H1 (cell line): ENCODE measurements around the gene FOXL3. TPM values are rescaled to one million over a fixed set of nuclear protein-coding genes. Genes with fewer than 3 reads are reported as not detected.
A peak's percentile ranks its signal among the peaks of the same experiment; 100 is the strongest.

ENCODE experiments used
- CTCF ChIA-PET: fragments of 300-600 bp; sonication (Branson Sonifier 250); formaldehyde crosslinking; loops from one replicate; lab custom pipeline; 2021; ENCODE audit not compliant: partially characterized antibody; lab: Charles Lee
- POLR2A ChIA-PET: fragments of 300-600 bp; sonication (Branson Sonifier 250); formaldehyde crosslinking; loops from one replicate; lab custom pipeline; 2021; ENCODE audit warnings: inconsistent platforms; ENCODE audit not compliant: partially characterized antibody; lab: Charles Lee
- DNase-seq, 2 experiments: peaks; one replicate each; pipeline versions ENCODE4 v3.0.0 to v3.0.0-alpha.2; 2010 to 2022; ENCODE audit warnings: low spot score in 2 of 2, low read depth in 1 of 2, mixed read lengths in 1 of 2
- FAIRE-seq: peaks from 2 replicates; lab custom pipeline; 2011; peaks lifted over from hg19 to GRCh38; lab: Jason Lieb, UNC
- H2AFZ ChIP-seq: 2 replicates; pipeline ENCODE4 v1.8.1; 2012; ENCODE audit warnings: low read length, inconsistent platforms
- H2AK5ac ChIP-seq: 2 replicates; pipeline ENCODE4 v1.6.1; 2013; ENCODE audit warnings: low read depth, low read length
- H2BK120ac ChIP-seq: replicated peaks from 2 replicates; pipeline ENCODE3; 2013; ENCODE audit warnings: low read depth, low read length, inconsistent platforms
- H2BK12ac ChIP-seq: 2 replicates; pipeline ENCODE4 v1.6.1; 2013; ENCODE audit warnings: low read depth, low read length
- H2BK15ac ChIP-seq: 2 replicates; pipeline ENCODE4 v1.6.1; 2013; ENCODE audit warnings: low read length
- H2BK20ac ChIP-seq: 2 replicates; pipeline ENCODE4 v1.6.1; 2013; ENCODE audit warnings: low read length
- H2BK5ac ChIP-seq: 2 replicates; pipeline ENCODE4 v1.6.1; 2013; ENCODE audit warnings: low read depth, low read length
- H3K14ac ChIP-seq: 2 replicates; pipeline ENCODE4 v1.6.1; 2013; ENCODE audit warnings: inconsistent platforms; ENCODE audit not compliant: insufficient read length
- H3K18ac ChIP-seq: 2 replicates; pipeline ENCODE4 v1.6.1; 2013; ENCODE audit warnings: low read length; ENCODE audit errors: extremely low read depth
- H3K23ac ChIP-seq: 2 replicates; pipeline ENCODE4 v1.6.1; 2013; ENCODE audit warnings: inconsistent platforms; ENCODE audit not compliant: insufficient read length
- H3K23me2 ChIP-seq: 2 replicates; pipeline ENCODE4 v1.6.1; 2013; ENCODE audit warnings: low read depth, low read length
- H3K27ac ChIP-seq: 2 replicates; pipeline ENCODE4 v1.6.1; 2011; ENCODE audit warnings: low read depth, low read length, inconsistent platforms
- H3K27me3 ChIP-seq, 4 experiments: replicated peaks in 1 of 4; 1 replicate in 1 of 4; 2 replicates in 3 of 4; pipeline versions ENCODE4 v1.6.1 to v1.8.1; 2011 to 2013; ENCODE audit warnings: low read length in 3 of 4, mild to moderate bottlenecking in 3 of 4, inconsistent platforms in 2 of 4, mixed read lengths in 2 of 4, moderate library complexity in 1 of 4; ENCODE audit not compliant: control insufficient read depth in 3 of 4, insufficient read depth in 3 of 4; ENCODE audit errors: extremely low read depth in 1 of 4
- H3K36me3 ChIP-seq, 4 experiments: 2 replicates each; pipeline versions ENCODE4 v1.6.1 to v1.8.1; 2011 to 2013; ENCODE audit warnings: mild to moderate bottlenecking in 4 of 4, low read length in 3 of 4, moderate library complexity in 2 of 4, control low read depth in 1 of 4, inconsistent platforms in 1 of 4; ENCODE audit not compliant: insufficient read depth in 4 of 4, control insufficient read depth in 2 of 4
- H3K4ac ChIP-seq: replicated peaks from 2 replicates; pipeline ENCODE3; 2013; ENCODE audit warnings: low read length, low read depth, mixed read lengths, inconsistent platforms; ENCODE audit not compliant: insufficient read length
- H3K4me1 ChIP-seq, 4 experiments: replicated peaks in 1 of 4; 1 replicate in 1 of 4; 2 replicates in 3 of 4; pipeline versions ENCODE4 v1.6.1 to v1.8.1; 2011 to 2013; ENCODE audit warnings: low read length in 3 of 4, inconsistent platforms in 2 of 4, mixed read lengths in 1 of 4; ENCODE audit not compliant: insufficient read depth in 4 of 4, control insufficient read depth in 3 of 4
- H3K4me2 ChIP-seq, 2 experiments: 2 replicates each; pipeline versions ENCODE4 v1.6.1 to v1.8.1; 2011 to 2013; ENCODE audit warnings: low read depth in 2 of 2, low read length in 2 of 2, control low read depth in 1 of 2, inconsistent platforms in 1 of 2, mild to moderate bottlenecking in 1 of 2; ENCODE audit not compliant: insufficient read depth in 1 of 2
- H3K4me3 ChIP-seq, 4 experiments: fragments of 200-600, 300-600 bp in 1 of 4; sonication (generic), shearing (Covaris generic), sonication (Bioruptor Twin) in 1 of 4; 2 replicates each; pipeline versions ENCODE4 v1.5.1 to v1.8.1; 2011 to 2016; ENCODE audit warnings: low read length in 4 of 4, low read depth in 3 of 4, control low read depth in 2 of 4, inconsistent platforms in 2 of 4, mild to moderate bottlenecking in 2 of 4, mixed read lengths in 1 of 4, moderate library complexity in 1 of 4; ENCODE audit not compliant: insufficient read depth in 2 of 4; ENCODE audit errors: extremely low read depth in 1 of 4
- H3K56ac ChIP-seq: replicated peaks from 2 replicates; pipeline ENCODE3; 2013; ENCODE audit warnings: low read depth, mild to moderate bottlenecking, mixed read lengths, low read length, inconsistent platforms; ENCODE audit not compliant: insufficient read length
- H3K79me1 ChIP-seq: 2 replicates; pipeline ENCODE4 v1.6.1; 2013; ENCODE audit warnings: low read depth, low read length, control low read depth
- H3K79me2 ChIP-seq, 2 experiments: 2 replicates each; pipeline versions ENCODE4 v1.6.1 to v1.8.1; 2012 to 2013; ENCODE audit warnings: low read length in 2 of 2, mild to moderate bottlenecking in 2 of 2, inconsistent platforms in 1 of 2; ENCODE audit not compliant: insufficient read depth in 2 of 2, control insufficient read depth in 1 of 2
- H3K9ac ChIP-seq, 4 experiments: replicated peaks in 1 of 4; 1 replicate in 1 of 4; 2 replicates in 3 of 4; pipeline versions ENCODE4 v1.6.1 to v1.8.1; 2011 to 2013; ENCODE audit warnings: low read depth in 3 of 4, low read length in 3 of 4, control low read depth in 2 of 4, mild to moderate bottlenecking in 2 of 4, moderate library complexity in 2 of 4, inconsistent platforms in 1 of 4; ENCODE audit errors: extremely low read depth in 1 of 4
- H3K9me3 ChIP-seq, 2 experiments: 2 replicates each; pipeline versions ENCODE4 v1.6.1 to v1.8.1; 2012 to 2013; ENCODE audit warnings: mild to moderate bottlenecking in 2 of 2, moderate library complexity in 2 of 2, control low read depth in 1 of 2, inconsistent platforms in 1 of 2, low read depth in 1 of 2, low read length in 1 of 2, mixed read lengths in 1 of 2; ENCODE audit not compliant: insufficient read depth in 2 of 2
- H4K20me1 ChIP-seq, 2 experiments: replicated peaks in 1 of 2; 2 replicates each; pipeline versions ENCODE3 to v1.8.1; 2011 to 2013; ENCODE audit warnings: inconsistent platforms in 2 of 2, low read length in 2 of 2, mild to moderate bottlenecking in 1 of 2; ENCODE audit not compliant: insufficient read depth in 2 of 2, control insufficient read depth in 1 of 2
- H4K5ac ChIP-seq: 2 replicates; pipeline ENCODE4 v1.6.1; 2013; ENCODE audit warnings: low read length, low read depth, mixed read lengths, inconsistent platforms; ENCODE audit not compliant: insufficient read length
- H4K8ac ChIP-seq: 2 replicates; pipeline ENCODE4 v1.8.0; 2013; ENCODE audit warnings: mild to moderate bottlenecking, moderate library complexity, low read length, inconsistent platforms; ENCODE audit not compliant: insufficient read depth; ENCODE audit errors: extremely low read depth
- H4K91ac ChIP-seq: replicated peaks from 2 replicates; pipeline ENCODE3; 2013; ENCODE audit warnings: low read length, mixed read lengths, inconsistent platforms; ENCODE audit not compliant: insufficient read length
- EGR1 ChIP-seq: IDR thresholded peaks from 2 replicates; pipeline ENCODE4 v1.6.1; 2011; ENCODE audit warnings: low read depth, low read length, borderline replicate concordance
- RXRA ChIP-seq: IDR thresholded peaks from 2 replicates; pipeline ENCODE4 v1.6.1; 2011; ENCODE audit warnings: low read depth, mild to moderate bottlenecking, low read length, moderate library complexity; ENCODE audit not compliant: insufficient read depth
- TBP ChIP-seq: IDR thresholded peaks from 2 replicates; pipeline ENCODE4 v1.6.1; 2011; ENCODE audit warnings: low read depth, low read length, improper control_type of control experiment
- WGBS, 2 experiments: shearing (Covaris generic) in 1 of 2; methylation state at CpG; one replicate each; pipeline versions ENCODE4 v1.1.6 to v1.1.7; 2013 to 2015; ENCODE audit warnings: low lambda C conversion rate in 2 of 2, mixed read lengths in 2 of 2, inconsistent platforms in 1 of 2, low coverage in 1 of 2, missing lambda C conversion rate in 1 of 2; ENCODE audit not compliant: insufficient replicate concordance in 2 of 2, insufficient coverage in 1 of 2, insufficient read length in 1 of 2; ENCODE audit errors: extremely low coverage in 1 of 2, missing lambda C conversion rate in 1 of 2; 5-methylcytosine and 5-hydroxymethylcytosine counted together
- polyA plus RNA-seq, 7 experiments: library from polyadenylated mRNA; depleted of rRNA in 3 of 7; stranded (reverse) in 5 of 7; unstranded in 2 of 7; fragments of >200 nt in 5 of 7; fragments of 200-250 nt in 2 of 7; gene quantifications; 1 replicate in 5 of 7; 2 replicates in 1 of 7; 4 replicates in 1 of 7; pipeline versions ENCODE4 v1.2.1 to v1.2.3, GENCODE V29; 2011 to 2013; ENCODE audit warnings: missing spikeins in 2 of 7, mixed read lengths in 2 of 7
- total RNA-seq: library from RNA; stranded (reverse); fragmentation: NEBNext Ultra II Directional; extraction: Animal tissue kit (Norgen Biotek cat#: 25700); gene quantifications from 2 replicates; pipeline ENCODE4 v1.2.1, GENCODE V29; 2021

Gene FOXL3
- total and polyA plus RNA-seq, 2 of the 8 experiments (the other 6 are each of a cell fraction or from before 2014, with no cell fraction given) = not detected

DNA sequence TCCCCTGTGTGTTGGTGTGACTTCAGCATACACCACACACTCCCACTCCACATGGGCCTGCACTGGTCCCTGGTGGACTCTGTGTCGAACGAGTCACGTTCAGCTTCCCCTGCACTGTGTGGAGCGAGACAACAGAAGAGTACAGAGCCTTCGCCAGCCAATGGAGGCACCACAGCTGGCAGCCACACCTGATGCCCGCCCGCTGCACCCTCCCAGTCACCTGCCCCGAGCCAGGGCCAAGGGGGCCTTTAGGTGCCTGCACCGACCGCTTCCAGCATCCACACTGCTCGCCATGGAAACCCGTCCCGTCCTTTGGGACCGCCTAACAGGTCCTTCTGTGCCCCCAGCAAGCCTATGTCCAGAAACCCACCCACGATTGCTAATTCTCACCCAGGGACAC, 9.2 kb downstream of the FOXL3 start:
- H3K23ac ChIP-seq = no peak overlapping the region
- peaks cover under 1 to 5% of the 10 kb centered on the region in 2 experiments; a peak in 2 of 4 replicates for H3K9me3 ChIP-seq
- H3K4me3 ChIP-seq = no peak overlapping the region
- no peak overlapping the region for H4K91ac ChIP-seq
- H2AK5ac ChIP-seq = no peak overlapping the region
- no peak overlapping the region for H4K5ac ChIP-seq
- no peak overlapping the region; the same call in 1 of the 2 replicates for H3K27ac ChIP-seq
- no peak overlapping the region for H2BK120ac ChIP-seq
- H3K56ac ChIP-seq = no peak overlapping the region
- H3K27me3 ChIP-seq = no peaks in the 10 kb centered on the region
- no peaks in the 10 kb centered on the region for H3K79me2 ChIP-seq
- no peaks in the 10 kb centered on the region for H3K36me3 ChIP-seq
- no peak overlapping the region for H2BK12ac ChIP-seq
- no peak overlapping the region for H3K9ac ChIP-seq
- peak in 1 of 2 experiments; percentile 36 for DNase-seq
- no peak for FAIRE-seq
- no peak overlapping the region for H2BK5ac ChIP-seq
- no peak overlapping the region for H3K18ac ChIP-seq
- H4K8ac ChIP-seq = no peak overlapping the region
- H3K4me1 ChIP-seq = no peaks in the 10 kb centered on the region; a peak in 1 of 7 replicates
- H2BK20ac ChIP-seq = no peak overlapping the region
- H3K4me2 ChIP-seq = no peak overlapping the region
- no peak overlapping the region for H2BK15ac ChIP-seq
- no peak overlapping the region for H3K14ac ChIP-seq
- no peak overlapping the region for H3K4ac ChIP-seq
- H3K23me2 ChIP-seq = peaks cover 3% of the 10 kb centered on the region; the same call in 1 of the 2 replicates
- no peaks in the 10 kb centered on the region for H3K79me1 ChIP-seq
- no peak overlapping the region for H2AFZ ChIP-seq
- peaks cover 0 to 3% of the 10 kb centered on the region in 2 experiments for H4K20me1 ChIP-seq
- WGBS, 2 experiments = 93% methylated on average over 15 of the region's 15 CpGs; no CpG with 5 or more reads in 1 of the 2 experiments
- ChIA-PET CTCF (no interaction called here), POLR2A (no interaction called here)
- no peak for TF ChIP-seq RXRA
- TF ChIP-seq TBP = no peak
- no peak for TF ChIP-seq EGR1
